Brain pericyte (primary cell): ENCODE data around the gene PLA2G4E.

Experiments used
- DNase-seq: peaks from one replicate; pipeline ENCODE4 v3.0.0-alpha.2; 2012; ENCODE audit warnings: low read depth, low spot score

The PLA2G4E gene

DNA sequence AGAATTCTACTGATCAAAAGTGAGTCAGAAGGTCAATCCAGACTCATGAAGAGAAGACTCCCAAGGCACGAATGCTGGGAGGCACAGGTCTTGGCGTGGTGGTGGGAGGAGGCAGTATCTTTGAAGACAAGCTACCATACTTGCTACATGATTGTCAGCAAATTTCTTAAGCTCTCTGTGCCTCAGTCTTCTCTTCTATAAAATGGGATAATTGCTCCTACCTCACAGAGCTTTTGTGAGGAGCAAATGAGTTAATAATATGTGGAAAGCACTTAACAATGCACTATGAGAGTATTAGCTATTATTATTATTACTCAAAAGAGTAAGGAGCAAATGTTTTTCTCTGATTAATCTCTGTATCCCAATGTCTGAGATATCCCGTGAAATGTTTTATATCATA, 84.7 kb downstream of the PLA2G4E start:
- no peak for DNase-seq

- DNase-seq: no peak
Observed at GRCh38 chr15:41935566-41936020, 85.2 kb downstream of the PLA2G4E start.

DNA sequence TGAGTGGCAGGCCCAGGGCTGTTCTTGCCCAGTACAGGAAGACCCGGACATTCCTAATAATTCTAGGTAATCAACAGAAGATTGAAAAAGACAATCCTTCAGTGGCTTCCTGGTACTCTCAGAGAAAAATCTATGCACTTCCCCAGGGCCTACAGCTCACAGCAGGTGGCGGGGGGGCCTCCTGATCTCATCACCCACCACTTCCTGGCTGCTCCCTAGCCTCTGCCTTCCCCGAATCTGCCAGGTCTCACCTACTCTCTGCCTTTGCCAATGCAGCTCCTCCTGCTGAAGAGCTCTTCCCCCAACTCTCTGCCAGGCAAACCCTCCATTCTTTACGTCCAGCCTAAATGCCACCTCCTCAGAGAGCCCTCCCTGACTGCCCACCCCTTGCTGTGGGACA, 86.0 kb downstream of the PLA2G4E start:
- no peak for DNase-seq

- DNase-seq: no peak
Observed at GRCh38 chr15:41933771-41934170, 87.1 kb downstream of the PLA2G4E start.

GRCh38 chr15:41933326-41933725, 87.5 kb downstream of the PLA2G4E start:
- DNase-seq: no peak

- no peak for DNase-seq
Observed at GRCh38 chr15:41932511-41933289, 88.1 kb downstream of the PLA2G4E start.

DNA sequence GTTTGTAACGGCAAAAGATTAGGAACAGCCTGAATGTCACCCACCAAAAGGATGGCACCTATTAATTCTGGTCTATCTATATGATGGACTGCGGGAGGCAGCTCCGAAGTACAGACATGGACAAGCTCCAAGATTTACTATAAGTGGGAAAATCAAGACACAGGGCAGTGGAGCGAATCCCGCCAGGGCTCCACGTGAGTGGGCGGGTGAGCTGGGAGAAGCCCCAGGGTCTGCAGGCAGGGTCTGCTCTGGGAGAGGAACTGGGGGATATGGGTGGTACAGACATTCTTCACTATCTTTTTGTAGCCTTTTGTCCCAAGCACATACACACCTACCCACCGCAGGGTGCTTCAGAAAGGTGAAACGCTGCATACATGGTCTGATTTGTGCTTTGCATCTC, 88.7 kb downstream of the PLA2G4E start:
- DNase-seq: no peak
